Parathyroid adenoma (tissue), 2 donors: ENCODE measurements around the gene HID1.

Source experiments
- H2AFZ ChIP-seq: fragments of 300-600 bp; sonication (generic); one replicate; pipeline ENCODE4 v1.7.0; 2017; ENCODE audit warnings: antibody characterized with exemption, mild to moderate bottlenecking
- H3K27ac ChIP-seq: fragments of 300-600 bp; sonication (generic); one replicate; pipeline ENCODE4 v1.7.0; 2017
- H3K27me3 ChIP-seq: fragments of 300-600 bp; sonication (generic); one replicate; pipeline ENCODE4 v1.7.0; 2017; ENCODE audit warnings: low read length; ENCODE audit not compliant: control insufficient read depth, insufficient read depth
- H3K36me3 ChIP-seq: fragments of 300-600 bp; sonication (generic); one replicate; pipeline ENCODE4 v1.7.0; 2017; ENCODE audit warnings: low read length; ENCODE audit not compliant: control insufficient read depth, insufficient read depth
- H3K4me1 ChIP-seq: fragments of 300-600 bp; sonication (generic); one replicate; pipeline ENCODE4 v1.7.0; 2017; ENCODE audit warnings: control low read depth
- H3K4me2 ChIP-seq: fragments of 300-600 bp; sonication (generic); one replicate; pipeline ENCODE4 v1.7.0; 2017; ENCODE audit warnings: low read length
- H3K4me3 ChIP-seq: fragments of 300-600 bp; sonication (generic); one replicate; pipeline ENCODE4 v1.7.0; 2017; ENCODE audit warnings: low read depth, low read length
- H3K79me2 ChIP-seq: fragments of 300-600 bp; sonication (generic); one replicate; pipeline ENCODE4 v1.7.0; 2017; ENCODE audit warnings: control low read depth
- H3K9ac ChIP-seq: fragments of 300-600 bp; sonication (generic); one replicate; pipeline ENCODE4 v1.7.0; 2017; ENCODE audit warnings: mild to moderate bottlenecking
- H3K9me3 ChIP-seq: fragments of 300-600 bp; sonication (generic); one replicate; pipeline ENCODE4 v1.7.0; 2017; ENCODE audit warnings: low read length; ENCODE audit not compliant: control insufficient read depth
- TF ChIP-seq, protein P1 (sequence below): fragments of 300-600 bp; sonication (generic); IDR thresholded peaks from one replicate; pipeline ENCODE4 v1.7.0; 2017; ENCODE audit warnings: antibody characterized with exemption, mild to moderate bottlenecking
- donor health status: primary hyperparathyroidism.

HID1 gene

DNA sequence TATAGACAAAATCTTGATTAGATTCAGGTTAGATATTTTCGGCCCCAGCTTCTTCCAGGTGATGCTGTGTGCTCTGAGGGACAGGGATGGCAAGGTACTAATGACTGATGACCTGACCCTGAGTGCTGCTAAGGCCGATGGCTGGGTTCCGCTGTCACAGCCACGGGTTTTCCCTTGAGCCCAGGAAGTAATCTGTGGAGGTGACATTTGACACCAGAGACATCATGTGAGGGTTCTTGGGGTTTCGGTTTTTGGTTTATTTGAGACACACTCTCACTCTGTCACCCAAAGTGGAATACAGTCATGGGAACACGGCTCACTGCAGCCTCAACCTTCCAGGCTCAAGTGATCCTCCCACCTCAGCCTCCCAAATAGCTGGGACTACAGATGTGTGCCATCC is 27.0 kb downstream of the HID1 start:
- H3K9me3 ChIP-seq, result no peaks in the 10 kb centered on the region
- H3K79me2 ChIP-seq, result no peaks in the 10 kb centered on the region
- H3K4me2 ChIP-seq, result no peak overlapping the region
- TF ChIP-seq, protein P1, sequence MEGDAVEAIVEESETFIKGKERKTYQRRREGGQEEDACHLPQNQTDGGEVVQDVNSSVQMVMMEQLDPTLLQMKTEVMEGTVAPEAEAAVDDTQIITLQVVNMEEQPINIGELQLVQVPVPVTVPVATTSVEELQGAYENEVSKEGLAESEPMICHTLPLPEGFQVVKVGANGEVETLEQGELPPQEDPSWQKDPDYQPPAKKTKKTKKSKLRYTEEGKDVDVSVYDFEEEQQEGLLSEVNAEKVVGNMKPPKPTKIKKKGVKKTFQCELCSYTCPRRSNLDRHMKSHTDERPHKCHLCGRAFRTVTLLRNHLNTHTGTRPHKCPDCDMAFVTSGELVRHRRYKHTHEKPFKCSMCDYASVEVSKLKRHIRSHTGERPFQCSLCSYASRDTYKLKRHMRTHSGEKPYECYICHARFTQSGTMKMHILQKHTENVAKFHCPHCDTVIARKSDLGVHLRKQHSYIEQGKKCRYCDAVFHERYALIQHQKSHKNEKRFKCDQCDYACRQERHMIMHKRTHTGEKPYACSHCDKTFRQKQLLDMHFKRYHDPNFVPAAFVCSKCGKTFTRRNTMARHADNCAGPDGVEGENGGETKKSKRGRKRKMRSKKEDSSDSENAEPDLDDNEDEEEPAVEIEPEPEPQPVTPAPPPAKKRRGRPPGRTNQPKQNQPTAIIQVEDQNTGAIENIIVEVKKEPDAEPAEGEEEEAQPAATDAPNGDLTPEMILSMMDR, result no peak
- no peaks in the 10 kb centered on the region for H3K27me3 ChIP-seq
- no peak overlapping the region for H3K27ac ChIP-seq
- no peak overlapping the region for H2AFZ ChIP-seq
- no peak overlapping the region for H3K4me3 ChIP-seq
- H3K9ac ChIP-seq, result no peak overlapping the region
- H3K4me1 ChIP-seq, result peaks cover 4% of the 10 kb centered on the region
- no peaks in the 10 kb centered on the region for H3K36me3 ChIP-seq

DNA sequence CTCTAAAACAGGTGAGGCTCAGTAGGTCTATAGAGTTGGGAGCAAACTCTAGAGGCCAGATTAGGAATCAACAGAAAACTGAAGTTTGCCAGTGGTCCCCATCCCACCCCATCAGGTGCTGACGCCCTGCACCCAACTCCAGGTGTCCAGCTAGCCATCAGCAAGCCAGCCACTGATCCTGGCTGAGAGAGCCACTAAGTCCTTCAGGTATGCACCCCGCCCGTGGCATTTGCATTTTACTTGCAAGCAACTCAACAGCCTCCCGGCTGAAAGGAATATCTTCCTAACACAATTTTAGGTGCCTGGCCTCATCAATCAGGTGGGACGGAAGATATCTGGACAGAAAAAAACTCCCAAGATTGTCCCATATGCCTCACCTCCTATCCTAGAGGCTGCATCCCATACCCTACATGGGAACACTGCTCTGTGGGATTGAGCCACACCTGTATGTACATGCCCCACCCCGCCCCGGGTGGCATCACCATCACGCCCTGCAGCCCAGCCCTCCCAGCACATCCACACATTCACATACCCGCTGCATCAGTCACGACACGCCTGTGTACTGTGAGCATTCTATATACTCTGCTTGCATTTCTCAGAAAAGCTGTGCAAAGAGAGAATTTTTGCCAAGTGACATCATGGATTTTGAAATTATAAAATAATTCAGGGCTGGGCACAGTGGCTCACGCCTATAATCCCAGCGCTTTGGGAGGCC is 28.6 kb downstream of the HID1 start:
- no peak overlapping the region for H3K4me2 ChIP-seq
- no peaks in the 10 kb centered on the region for H3K9me3 ChIP-seq
- no peak overlapping the region for H3K4me3 ChIP-seq
- no peaks in the 10 kb centered on the region for H3K27me3 ChIP-seq
- H3K9ac ChIP-seq, result no peak overlapping the region
- no peak overlapping the region for H2AFZ ChIP-seq
- TF ChIP-seq, protein P1, result no peak
- H3K79me2 ChIP-seq, result no peaks in the 10 kb centered on the region
- H3K4me1 ChIP-seq, result peaks cover 4% of the 10 kb centered on the region
- H3K27ac ChIP-seq, result no peak overlapping the region
- no peaks in the 10 kb centered on the region for H3K36me3 ChIP-seq

DNA sequence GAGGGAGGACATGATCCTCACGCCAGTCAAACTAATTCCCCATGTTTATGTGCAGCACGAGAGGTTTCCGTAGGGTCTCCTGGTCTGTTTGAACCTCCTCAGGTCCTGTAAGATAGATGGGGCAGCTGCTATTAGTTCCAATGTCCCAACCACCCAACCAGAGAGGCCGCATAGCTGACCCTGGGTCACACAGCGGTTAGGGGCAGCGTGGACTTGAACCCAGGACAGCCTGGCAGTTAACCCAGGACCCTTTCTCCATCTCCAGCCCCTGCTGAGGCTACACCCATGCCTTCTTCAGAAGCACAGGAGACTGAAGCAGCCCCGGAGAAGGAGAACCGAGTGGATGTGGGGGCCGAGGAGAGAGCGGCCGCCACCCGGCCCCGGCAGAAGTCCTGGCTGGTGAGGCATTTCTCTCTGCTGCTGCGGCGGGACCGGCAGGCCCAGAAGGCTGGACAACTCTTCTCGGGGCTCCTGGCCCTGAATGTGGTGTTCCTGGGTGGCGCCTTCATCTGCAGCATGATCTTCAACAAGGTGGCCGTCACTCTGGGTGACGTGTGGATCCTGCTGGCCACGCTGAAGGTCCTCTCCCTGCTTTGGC is 31.3 kb downstream of the HID1 start:
- Histone ChIP-seq H2AFZ (peak overlapping the region; percentile 33), H3K4me2 (no peak overlapping the region), H3K27ac (no peak overlapping the region), H3K4me1 (peaks cover 4% of the 10 kb centered on the region), H3K4me3 (no peak overlapping the region), H3K79me2 (no peaks in the 10 kb centered on the region), H3K27me3 (peaks cover 2% of the 10 kb centered on the region), H3K36me3 (no peaks in the 10 kb centered on the region), H3K9ac (no peak overlapping the region), H3K9me3 (no peaks in the 10 kb centered on the region)
- TF ChIP-seq, protein P1, result no peak

DNA sequence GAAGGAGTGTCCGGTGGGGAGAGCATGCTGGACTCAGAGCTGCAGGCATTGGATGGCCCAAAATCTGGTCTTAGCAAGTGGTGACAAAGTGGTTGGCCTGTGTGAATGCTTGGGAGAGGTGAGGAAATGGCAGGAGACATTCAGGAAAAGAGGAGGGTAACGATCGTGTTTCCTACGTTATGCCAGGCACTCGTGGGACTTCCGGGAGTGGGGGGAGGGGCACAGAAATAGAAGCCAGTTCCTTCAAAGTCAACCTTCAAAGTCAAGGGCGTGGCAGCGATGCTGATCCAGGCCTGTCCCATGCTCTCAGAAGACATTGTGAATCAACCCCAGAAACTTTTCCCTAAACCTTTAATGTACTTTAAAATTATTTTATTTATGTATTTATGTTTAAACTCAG is 33.0 kb downstream of the HID1 start:
- TF ChIP-seq, protein P1, result no peak
- no peak overlapping the region for H3K9ac ChIP-seq
- no peak overlapping the region for H2AFZ ChIP-seq
- no peaks in the 10 kb centered on the region for H3K79me2 ChIP-seq
- peaks cover 4% of the 10 kb centered on the region for H3K4me1 ChIP-seq
- H3K4me3 ChIP-seq, result no peak overlapping the region
- H3K36me3 ChIP-seq, result no peaks in the 10 kb centered on the region
- H3K4me2 ChIP-seq, result no peak overlapping the region
- H3K27ac ChIP-seq, result no peak overlapping the region
- H3K27me3 ChIP-seq, result peaks cover 8% of the 10 kb centered on the region
- no peaks in the 10 kb centered on the region for H3K9me3 ChIP-seq
